IMR-90 (cell line): ENCODE results near the gene SIAH3.

Source experiments
- MAZ ChIP-seq: IDR thresholded peaks from 2 replicates; pipeline ENCODE4 v1.6.1; 2012; ENCODE audit warnings: low read depth, mild to moderate bottlenecking, low read length, improper control_type of control experiment, moderate library complexity, borderline replicate concordance
- TF ChIP-seq, protein P1 (sequence below): conservative IDR thresholded peaks from 2 replicates; pipeline ENCODE4 v1.5.1; 2012; ENCODE audit warnings: mild to moderate bottlenecking, low read depth, low read length, improper control_type of control experiment

DNA sequence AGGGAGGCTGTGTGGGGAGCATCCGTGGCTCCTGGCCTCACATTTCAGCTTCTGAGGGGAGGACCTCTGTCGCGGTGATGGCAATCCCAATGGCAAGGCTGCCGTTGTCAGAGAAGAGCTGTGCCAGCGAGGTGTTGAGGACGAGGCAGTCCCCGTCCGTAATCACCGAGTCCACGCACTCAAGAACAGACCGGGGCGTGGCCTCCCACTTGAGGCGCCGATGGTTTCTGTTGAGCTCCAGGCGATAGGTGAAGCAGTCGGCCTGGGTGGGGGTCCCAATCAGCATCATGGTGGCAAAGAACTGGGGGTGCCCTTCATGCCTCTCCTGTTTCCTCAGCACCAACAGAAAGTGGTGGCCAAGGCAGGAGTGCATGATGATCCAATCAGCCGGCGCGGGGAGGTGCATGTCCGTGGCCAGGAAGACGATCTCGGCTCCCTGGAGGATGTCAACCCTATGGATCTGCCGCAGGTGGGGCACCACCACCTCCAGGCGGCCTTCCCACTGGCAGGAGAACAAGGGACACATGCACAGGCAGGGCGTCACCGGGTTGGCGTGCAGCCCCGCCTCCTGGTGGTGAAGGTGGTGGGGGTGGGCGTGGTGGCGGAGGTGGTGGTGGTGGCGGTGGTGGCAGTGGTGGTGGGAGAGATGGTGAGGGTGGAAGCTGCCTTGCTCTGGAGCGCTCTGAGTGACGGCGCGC, 68.1 kb downstream of the SIAH3 start:
- TF ChIP-seq, protein P1, sequence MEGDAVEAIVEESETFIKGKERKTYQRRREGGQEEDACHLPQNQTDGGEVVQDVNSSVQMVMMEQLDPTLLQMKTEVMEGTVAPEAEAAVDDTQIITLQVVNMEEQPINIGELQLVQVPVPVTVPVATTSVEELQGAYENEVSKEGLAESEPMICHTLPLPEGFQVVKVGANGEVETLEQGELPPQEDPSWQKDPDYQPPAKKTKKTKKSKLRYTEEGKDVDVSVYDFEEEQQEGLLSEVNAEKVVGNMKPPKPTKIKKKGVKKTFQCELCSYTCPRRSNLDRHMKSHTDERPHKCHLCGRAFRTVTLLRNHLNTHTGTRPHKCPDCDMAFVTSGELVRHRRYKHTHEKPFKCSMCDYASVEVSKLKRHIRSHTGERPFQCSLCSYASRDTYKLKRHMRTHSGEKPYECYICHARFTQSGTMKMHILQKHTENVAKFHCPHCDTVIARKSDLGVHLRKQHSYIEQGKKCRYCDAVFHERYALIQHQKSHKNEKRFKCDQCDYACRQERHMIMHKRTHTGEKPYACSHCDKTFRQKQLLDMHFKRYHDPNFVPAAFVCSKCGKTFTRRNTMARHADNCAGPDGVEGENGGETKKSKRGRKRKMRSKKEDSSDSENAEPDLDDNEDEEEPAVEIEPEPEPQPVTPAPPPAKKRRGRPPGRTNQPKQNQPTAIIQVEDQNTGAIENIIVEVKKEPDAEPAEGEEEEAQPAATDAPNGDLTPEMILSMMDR = no peak
- TF ChIP-seq MAZ = no peak
